ENCODE data around the gene DRC7. TPM values are rescaled to one million over a fixed set of nuclear protein-coding genes. Genes with fewer than 3 reads are reported as not detected.

Gene DRC7
- total RNA-seq, 4 donors from 2014 or later = 0.79 TPM; not detected in 3

- Histone ChIP-seq H3K36me3 (no peaks in the 10 kb centered on the region), H3K27ac (peak overlapping the region; percentile 90 to 94 (median 92)), H3K9me3 (no peaks in the 10 kb centered on the region), H3K4me3 (peak overlapping the region; percentile 83 to 97 (median 90)), H3K4me1 (peaks cover 24 to 37% (median 24%) of the 10 kb centered on the region in 3 donors), H3K27me3 (no peaks in the 10 kb centered on the region)
- 0 to 1% methylated on average over 6 to 18 of the region's 45 CpGs for WGBS, 2 donors
- intact Hi-C loops (cut with DNase I) = no loop called here
- DNase-seq = peak; percentile 96
- TF ChIP-seq CTCF (IDR thresholded peaks at IDR 0.05) (no peak), POLR2A (IDR thresholded peaks at IDR 0.05) (peak in 1 of 4 donors; percentile 65)
Measured at GRCh38 chr16:57734925-57735754, 40.5 kb downstream of the DRC7 start.

GRCh38 chr16:57735755-57736418 lies 41.3 kb downstream of the DRC7 start, which contains the start of gene KATNB1:
KATNB1 (plus strand) TSS chr16:57735770; CDS start chr16:57737244, 1,474 bp downstream.
- Histone ChIP-seq H3K36me3 (no peaks in the 10 kb centered on the region), H3K9me3 (no peaks in the 10 kb centered on the region), H3K4me1 (peaks cover 28 to 44% (median 29%) of the 10 kb centered on the region in 3 donors), H3K27ac (peak within 1 kb of the TSS; percentile 90 to 94 (median 92)), H3K27me3 (no peaks in the 10 kb centered on the region), H3K4me3 (peak within 1 kb of the TSS; percentile 83 to 97 (median 90))
- TF ChIP-seq CTCF (IDR thresholded peaks at IDR 0.05) (no peak), POLR2A (IDR thresholded peaks at IDR 0.05) (peak in 1 of 4 donors; percentile 33)
- WGBS, 2 donors = 2% methylated on average over 20 to 27 of the region's 35 CpGs
- intact Hi-C loops (cut with DNase I) = no loop called here
- DNase-seq = no peak

GRCh38 chr16:57736419-57737351 lies 42.1 kb downstream of the DRC7 start:
- intact Hi-C loops (cut with DNase I) = no loop called here
- no peaks in the 10 kb centered on the region for H3K9me3 ChIP-seq
- 9 to 13% methylated on average over 16 to 22 of the region's 23 CpGs for WGBS, 2 donors
- H3K36me3 ChIP-seq = no peaks in the 10 kb centered on the region
- DNase-seq = no peak
- peak overlapping the region; percentile 78 to 88 (median 81) for H3K27ac ChIP-seq
- no peaks in the 10 kb centered on the region for H3K27me3 ChIP-seq
- H3K4me1 ChIP-seq = peaks cover 30 to 52% (median 36%) of the 10 kb centered on the region in 3 donors
- TF ChIP-seq CTCF (IDR thresholded peaks at IDR 0.05) = peak in 1 of 6 experiments; percentile 36
- TF ChIP-seq POLR2A (IDR thresholded peaks at IDR 0.05) = no peak
- peak overlapping the region; percentile 81 to 97 (median 89) for H3K4me3 ChIP-seq

- WGBS, 2 donors = 91 to 95% methylated on average over 5 to 6 of the region's 7 CpGs
- Histone ChIP-seq H3K4me1 (peaks cover 30 to 60% (median 41%) of the 10 kb centered on the region in 3 donors), H3K4me3 (no peak overlapping the region), H3K9me3 (no peaks in the 10 kb centered on the region), H3K27ac (no peak overlapping the region), H3K36me3 (peaks cover 0 to 9% (median 0%) of the 10 kb centered on the region in 3 donors), H3K27me3 (no peaks in the 10 kb centered on the region)
- TF ChIP-seq POLR2A (IDR thresholded peaks at IDR 0.05) (no peak), CTCF (IDR thresholded peaks at IDR 0.05) (no peak)
- intact Hi-C loops (cut with DNase I) = no loop called here
- DNase-seq = no peak
Measured at GRCh38 chr16:57738844-57739243, 44.2 kb downstream of the DRC7 start.

Measured in esophagus squamous epithelium (tissue), 5 donors.